Measurements from ENCODE around the gene TMEM95.

The TMEM95 gene

GRCh38 chr17:7405350-7406234, 50.6 kb downstream of the TMEM95 start:
- DNase-seq: no peak

GRCh38 chr17:7406235-7406825, 51.4 kb downstream of the TMEM95 start:
- no peak for DNase-seq
